ENCODE results near the gene PIGS.

The PIGS gene

GRCh38 chr17:28533091-28533807, 38.1 kb downstream of the PIGS start:
- no peak for DNase-seq (ENCODE audit: extremely low read depth, low read depth)
- TF ChIP-seq CTCF (IDR thresholded peaks at IDR 0.05; ENCODE audit: low read depth, low read length): no peak

DNA sequence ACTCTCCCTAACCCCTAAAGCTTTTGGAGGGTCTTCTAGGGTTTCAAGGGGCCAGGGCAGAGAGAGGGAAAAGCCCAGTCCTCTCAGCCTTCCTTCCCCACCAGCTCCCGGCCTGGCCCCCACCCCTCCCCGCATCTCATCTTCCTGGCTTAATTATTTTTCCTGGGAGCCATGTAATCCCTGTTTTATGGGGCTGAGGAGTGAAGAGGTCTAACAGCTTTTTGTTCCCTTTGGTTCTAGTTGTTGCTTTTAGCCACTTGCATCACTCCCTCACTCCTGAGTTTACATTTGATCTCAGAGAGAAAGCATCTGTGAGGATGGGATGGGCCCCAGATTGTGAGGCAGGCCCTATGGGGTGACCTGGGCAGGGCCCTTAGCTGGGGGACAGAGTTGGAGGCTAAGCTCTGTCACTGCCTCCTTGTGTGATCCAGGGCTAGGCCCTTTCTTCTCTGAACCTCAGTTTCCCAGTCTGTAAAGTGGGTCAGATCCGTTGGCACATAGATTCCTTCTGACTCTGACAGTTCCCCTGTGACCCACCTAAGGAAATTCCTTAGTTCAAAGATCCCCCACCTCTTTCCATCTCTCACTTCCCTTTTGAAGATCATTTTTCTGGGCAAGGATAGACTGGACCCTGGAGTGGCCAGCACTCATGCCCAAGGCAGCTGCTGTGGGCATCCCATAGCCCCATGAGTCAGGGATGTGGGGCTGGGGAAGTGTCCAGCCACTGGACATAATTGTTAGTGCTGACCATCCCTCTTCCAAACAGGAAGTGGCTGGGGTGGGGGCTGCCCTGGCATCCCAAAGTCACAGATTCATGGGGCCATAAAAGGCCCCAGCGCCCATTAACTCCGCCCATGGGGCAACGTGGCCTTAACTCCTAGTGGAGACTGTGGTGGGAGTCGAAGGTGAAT, 39.0 kb downstream of the PIGS start:
- no peak for TF ChIP-seq CTCF (IDR thresholded peaks at IDR 0.05; ENCODE audit: low read depth, low read length)
- DNase-seq (ENCODE audit: extremely low read depth, low read depth): no peak

GRCh38 chr17:28530926-28531325, 40.4 kb downstream of the PIGS start:
- no peak for TF ChIP-seq CTCF (IDR thresholded peaks at IDR 0.05; ENCODE audit: low read depth, low read length)
- no peak for DNase-seq (ENCODE audit: extremely low read depth, low read depth)

GRCh38 chr17:28530250-28530649, 41.1 kb downstream of the PIGS start:
- no peak for TF ChIP-seq CTCF (IDR thresholded peaks at IDR 0.05; ENCODE audit: low read depth, low read length)
- DNase-seq (ENCODE audit: extremely low read depth, low read depth): no peak

- no peak for DNase-seq (ENCODE audit: extremely low read depth, low read depth)
- no peak for TF ChIP-seq CTCF (IDR thresholded peaks at IDR 0.05; ENCODE audit: low read depth, low read length)
Observed at GRCh38 chr17:28529013-28529400, 42.3 kb downstream of the PIGS start.

- TF ChIP-seq CTCF (IDR thresholded peaks at IDR 0.05; ENCODE audit: low read depth, low read length): no peak
- DNase-seq (ENCODE audit: extremely low read depth, low read depth): no peak
Observed at GRCh38 chr17:28528327-28529012, 42.9 kb downstream of the PIGS start.
